ENCODE measurements around the gene INO80.
A peak's percentile ranks its signal among the peaks of the same experiment; 100 is the strongest.
"Not testable (repeated sequence)": the region's sequence is repeated elsewhere in the genome, so short reads cannot be mapped to it uniquely, and the experiment has no call there.

INO80 gene

GRCh38 chr15:40995656-40996055 lies 120.4 kb downstream of the INO80 start:
- peak; percentile 46 for DNase-seq

- no peak for DNase-seq
Observed at GRCh38 chr15:40992825-40993224, 123.3 kb downstream of the INO80 start.

GRCh38 chr15:40992241-40992741 lies 123.8 kb downstream of the INO80 start:
- no peak for DNase-seq

GRCh38 chr15:40991355-40991754 lies 124.7 kb downstream of the INO80 start:
- no peak for DNase-seq

DNA sequence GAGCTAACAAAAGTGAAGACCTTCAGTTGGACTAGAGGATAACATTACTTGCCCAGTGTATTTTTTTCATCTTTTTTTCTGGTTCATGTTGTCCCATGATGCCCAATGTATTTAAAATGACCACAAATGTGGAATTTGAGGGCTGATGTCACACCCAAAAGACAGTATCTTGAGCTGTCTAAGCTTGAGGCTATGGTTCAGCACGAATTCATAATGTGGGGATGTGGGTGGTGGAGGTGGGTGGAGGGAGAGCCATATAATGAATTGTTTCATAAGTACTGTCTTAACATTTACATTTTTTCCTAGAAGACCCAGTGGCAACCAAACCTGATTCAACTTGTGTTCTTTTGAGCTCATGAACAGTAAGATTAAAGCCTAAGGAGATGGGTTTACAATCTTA lies 125.3 kb downstream of the INO80 start:
- DNase-seq = no peak

DNA sequence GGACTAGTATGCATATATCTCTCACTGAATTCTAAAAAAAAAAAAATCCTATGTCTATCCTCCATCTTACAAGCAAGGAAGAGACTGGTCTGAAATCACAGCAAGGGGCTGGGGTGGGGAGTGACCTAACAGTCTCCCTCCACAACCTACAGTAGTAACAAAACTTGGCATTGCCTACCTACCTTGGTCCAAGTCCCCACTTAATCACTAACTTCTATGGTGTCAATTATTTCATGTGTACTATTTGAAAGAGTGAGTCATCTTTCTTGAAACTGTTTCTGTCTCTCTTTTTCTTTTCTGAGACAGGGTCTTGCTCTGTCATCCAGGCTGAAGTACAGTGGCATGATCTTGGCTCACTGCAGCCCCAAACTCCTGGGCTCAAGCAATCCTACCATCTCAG lies 126.0 kb downstream of the INO80 start:
- no peak for DNase-seq

- no peak for DNase-seq
Observed at GRCh38 chr15:40988156-40988555, 127.9 kb downstream of the INO80 start.

DNA sequence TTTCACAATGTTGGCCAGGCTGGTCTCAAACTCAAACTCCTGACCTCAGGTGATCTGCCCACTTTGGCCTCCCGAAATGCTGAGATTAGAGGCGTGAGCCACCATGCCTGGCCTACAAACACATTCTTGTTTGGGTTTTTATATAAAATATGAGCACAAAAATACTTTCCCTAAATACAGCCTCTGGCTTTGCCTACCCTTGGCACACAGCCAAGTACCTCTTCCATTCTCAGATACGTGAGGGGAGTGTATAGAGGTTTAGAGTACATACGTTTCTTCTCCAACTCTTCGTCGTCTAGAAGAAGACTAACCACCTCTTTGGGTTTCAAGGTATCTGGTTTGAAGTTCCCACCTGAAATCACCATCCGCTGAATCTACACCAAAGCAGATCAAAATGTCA lies 129.3 kb downstream of the INO80 start:
- DNase-seq = no peak

DNA sequence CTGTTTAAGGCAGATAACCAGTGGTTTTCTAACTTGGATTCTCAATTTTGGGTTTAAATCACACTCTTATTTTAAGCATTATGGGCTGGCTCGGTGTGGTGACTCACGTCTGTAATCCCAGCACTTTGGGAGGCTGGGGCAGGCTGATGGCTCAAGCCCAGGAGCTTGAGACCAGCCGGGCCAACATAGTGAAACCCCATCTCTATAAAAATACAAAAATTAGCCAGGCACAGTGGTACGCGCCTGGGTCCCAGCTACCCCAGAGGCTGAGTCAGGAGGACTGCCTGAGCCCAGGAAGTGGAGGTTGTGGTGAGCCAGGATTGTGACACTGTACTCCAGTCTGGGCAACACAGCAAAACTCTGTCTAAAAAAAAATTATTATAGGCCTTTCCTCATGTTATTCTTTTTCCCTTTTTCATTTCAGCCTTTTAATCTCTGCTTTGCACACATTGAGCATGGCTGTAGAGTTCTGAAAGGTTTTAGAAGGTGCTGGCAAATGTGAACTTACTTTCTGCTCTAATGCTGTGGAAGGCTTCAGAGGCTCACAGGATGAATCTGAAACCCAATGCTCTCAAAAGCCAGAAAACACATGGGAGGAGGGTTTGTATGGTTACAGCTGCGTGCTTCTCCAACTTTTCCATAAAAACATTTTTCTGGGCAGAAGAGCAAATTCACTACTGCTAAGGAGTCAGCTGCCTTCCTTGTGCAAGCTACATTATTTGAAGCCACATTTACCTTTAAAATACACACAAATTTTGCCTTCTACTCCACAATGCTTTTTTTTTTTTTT lies 130.3 kb downstream of the INO80 start:
- no peak for DNase-seq

DNA sequence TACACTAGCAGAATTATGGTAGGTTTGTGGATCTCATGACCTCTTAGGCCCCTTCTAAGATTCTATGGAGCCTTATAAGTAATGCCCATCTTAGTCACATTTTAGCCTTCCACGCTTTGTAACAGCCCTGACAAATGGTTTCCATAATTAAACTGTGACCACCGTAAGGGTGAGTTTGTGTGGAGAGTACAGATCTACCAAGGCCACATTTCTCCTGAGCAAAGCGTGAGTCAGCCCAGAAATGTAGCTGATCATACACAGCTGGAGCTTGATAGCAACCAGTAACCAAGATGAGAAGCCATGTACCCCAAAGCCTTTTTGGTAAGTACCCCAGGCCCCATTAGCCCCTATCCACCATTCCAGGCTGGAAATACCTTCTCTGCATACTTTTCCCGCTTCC lies 131.1 kb downstream of the INO80 start:
- no peak for DNase-seq

GRCh38 chr15:40984406-40984805 lies 131.7 kb downstream of the INO80 start:
- DNase-seq = no peak

GRCh38 chr15:40982855-40983254 lies 133.2 kb downstream of the INO80 start:
- no peak for DNase-seq

- no peak for DNase-seq
Observed at GRCh38 chr15:40981186-40981585, 134.9 kb downstream of the INO80 start.

GRCh38 chr15:40978562-40978961 lies 137.5 kb downstream of the INO80 start:
- DNase-seq = no peak

DNA sequence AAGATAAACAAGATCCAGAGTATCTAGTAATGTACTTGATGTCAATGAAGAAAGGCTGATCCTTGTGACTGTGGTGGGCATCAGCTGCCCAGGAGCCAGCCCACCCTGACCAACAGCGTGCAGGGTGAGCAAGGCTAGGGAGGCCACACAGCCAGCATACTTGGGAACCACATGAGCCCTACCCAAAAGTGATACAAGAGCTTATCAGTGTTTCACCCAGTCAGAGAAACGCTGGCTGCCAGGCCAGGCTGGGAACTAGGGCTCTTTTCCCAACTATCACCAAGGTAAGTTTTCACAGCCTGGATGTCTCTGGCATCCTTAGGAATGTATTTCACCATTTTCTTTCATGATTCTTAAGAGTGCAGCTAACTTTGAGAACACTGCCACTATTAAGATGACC lies 137.9 kb downstream of the INO80 start:
- DNase-seq = no peak

DNA sequence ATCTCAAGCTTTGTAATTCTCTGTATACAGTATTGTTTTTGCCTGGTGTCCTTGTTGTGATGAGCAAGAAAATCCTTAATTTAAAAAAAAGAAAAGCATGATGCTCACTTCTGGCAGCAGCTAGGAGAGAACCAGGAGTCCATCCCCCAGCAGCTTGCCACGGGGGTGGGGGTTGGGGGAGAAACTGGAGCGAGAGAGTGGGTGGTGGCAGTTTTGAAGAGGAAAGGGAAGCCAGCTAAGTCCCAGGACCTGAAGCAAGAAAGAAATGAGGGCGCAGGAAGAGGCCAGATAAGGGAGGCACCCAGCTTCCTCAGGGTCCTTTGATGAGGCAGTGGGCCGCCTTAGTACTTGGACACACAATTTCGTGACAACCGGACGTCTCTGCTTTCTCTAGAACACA lies 139.3 kb downstream of the INO80 start:
- DNase-seq = no peak

- DNase-seq = no peak
Observed at GRCh38 chr15:40974879-40975278, 141.2 kb downstream of the INO80 start.

- DNase-seq = no peak
Observed at GRCh38 chr15:40969363-40969762, 146.7 kb downstream of the INO80 start.

DNA sequence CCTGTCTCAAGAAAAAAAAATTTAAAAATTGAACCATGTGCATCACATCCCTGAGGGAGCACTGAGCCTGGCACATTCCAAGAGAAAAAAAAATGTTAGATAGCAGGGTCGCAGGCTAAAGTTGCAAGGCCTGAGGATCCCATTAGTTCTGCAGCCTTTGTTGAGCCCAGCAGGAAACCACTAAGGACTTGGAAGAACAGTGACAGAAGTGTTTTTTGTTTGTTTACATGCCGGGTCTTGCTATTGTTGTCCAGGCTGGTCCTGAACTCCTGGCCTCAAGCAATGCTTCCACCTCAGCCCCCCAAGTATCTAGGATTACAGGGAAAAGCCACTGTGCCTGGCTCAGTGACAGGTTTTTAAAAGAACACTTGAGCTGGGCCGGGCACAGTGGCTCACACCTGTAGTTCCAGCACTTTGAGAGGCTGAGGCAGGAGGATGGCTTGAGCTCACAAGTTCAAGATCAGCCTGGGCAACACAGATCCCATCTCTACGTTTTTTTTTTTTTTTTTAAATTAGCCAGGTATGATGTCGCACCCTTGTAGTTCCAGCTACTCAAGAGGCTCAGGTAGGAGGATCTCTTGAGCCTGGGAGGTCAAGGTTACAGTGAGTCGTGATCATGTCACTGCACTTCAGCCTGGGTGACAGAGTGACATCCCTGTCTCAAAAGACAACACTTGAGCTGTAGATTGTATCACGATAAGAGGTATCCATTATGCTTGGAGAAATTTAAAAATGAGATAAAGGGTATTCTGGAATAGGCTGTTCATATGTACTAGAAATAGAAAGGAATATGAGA lies 147.6 kb downstream of the INO80 start:
- no peak for DNase-seq

DNA sequence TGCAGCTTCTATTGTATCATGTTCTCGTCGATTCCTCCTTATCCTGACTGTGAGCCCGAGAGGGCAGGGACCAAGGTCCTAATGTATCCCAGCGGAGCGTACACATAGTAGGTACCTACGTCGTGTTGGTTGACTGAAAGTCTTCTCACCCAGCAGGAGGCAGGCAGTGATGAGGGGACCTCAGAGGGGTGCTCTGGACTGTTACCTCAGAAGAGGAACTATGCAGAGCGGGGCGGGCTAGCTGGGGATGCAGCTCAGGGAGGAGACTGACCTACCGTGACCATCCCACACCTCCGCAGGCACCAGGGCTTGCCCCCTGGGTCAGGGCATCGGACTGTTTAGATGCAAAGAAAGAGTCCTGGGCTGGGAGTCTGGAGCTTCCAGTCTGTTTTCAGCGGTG lies 151.4 kb downstream of the INO80 start:
- no peak for DNase-seq

DNA sequence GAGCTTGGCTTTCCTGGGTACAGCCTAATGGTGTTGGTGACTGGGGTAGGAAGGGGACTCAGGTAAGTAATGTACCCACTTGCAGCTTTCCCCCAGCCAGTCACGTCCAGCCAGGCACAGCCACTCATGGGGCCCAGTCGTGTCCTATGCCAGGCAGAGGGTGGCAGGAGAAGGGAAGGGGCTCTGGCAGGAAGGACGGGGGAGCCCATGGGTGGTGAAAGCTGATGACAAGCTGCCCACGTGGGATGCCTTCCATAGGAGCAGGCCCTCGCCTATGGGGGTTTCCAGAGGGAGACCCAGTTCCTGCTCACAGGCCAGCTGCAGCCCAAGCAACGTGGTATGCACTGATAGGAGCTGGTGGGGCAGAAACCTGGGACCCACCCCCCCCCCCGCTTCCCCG lies 152.1 kb downstream of the INO80 start:
- no peak for DNase-seq

DNA sequence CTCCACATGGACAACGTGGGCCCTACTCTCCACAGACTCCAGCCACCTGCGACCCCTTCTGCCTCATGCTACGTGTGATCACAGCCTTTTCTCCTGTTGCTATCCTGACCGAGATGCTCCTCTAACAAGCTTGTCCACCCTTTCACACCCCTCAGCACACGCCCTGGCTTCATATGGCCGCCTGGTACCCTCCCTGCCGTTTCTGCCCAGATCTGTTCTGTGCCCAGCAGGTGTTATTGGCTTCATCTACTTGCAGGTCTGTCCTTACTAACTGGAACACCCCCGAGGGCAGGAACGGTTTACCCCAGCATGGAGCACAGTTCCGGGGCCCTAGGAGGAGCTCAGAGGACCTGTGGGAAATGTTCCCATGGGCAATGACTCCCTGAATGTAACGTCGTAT lies 152.9 kb downstream of the INO80 start:
- DNase-seq = no peak

GRCh38 chr15:40962317-40962716 lies 153.8 kb downstream of the INO80 start:
- not testable (repeated sequence) for DNase-seq

- DNase-seq = not testable (repeated sequence)
Observed at GRCh38 chr15:40961740-40962139, 154.3 kb downstream of the INO80 start.
